HL-60 (cell line): ENCODE results near the gene ACOT13.

Experiments
- GABPA ChIP-seq: IDR thresholded peaks from 2 replicates; pipeline ENCODE4 v1.6.1; 2012; ENCODE audit warnings: low read depth
- POLR2AphosphoS5 ChIP-seq: IDR thresholded peaks from 2 replicates; pipeline ENCODE4 v1.6.1; 2012; ENCODE audit warnings: low read depth
- TF ChIP-seq, protein P1 (sequence below): IDR thresholded peaks from one replicate; pipeline ENCODE4 v1.5.1; 2011; ENCODE audit warnings: low read length, control low read depth, inconsistent platforms; ENCODE audit not compliant: insufficient read depth
- TF ChIP-seq, protein P2 (sequence below): IDR thresholded peaks from 2 replicates; pipeline ENCODE4 v1.6.1; 2012; ENCODE audit warnings: low read depth; ENCODE audit not compliant: insufficient replicate concordance

DNA sequence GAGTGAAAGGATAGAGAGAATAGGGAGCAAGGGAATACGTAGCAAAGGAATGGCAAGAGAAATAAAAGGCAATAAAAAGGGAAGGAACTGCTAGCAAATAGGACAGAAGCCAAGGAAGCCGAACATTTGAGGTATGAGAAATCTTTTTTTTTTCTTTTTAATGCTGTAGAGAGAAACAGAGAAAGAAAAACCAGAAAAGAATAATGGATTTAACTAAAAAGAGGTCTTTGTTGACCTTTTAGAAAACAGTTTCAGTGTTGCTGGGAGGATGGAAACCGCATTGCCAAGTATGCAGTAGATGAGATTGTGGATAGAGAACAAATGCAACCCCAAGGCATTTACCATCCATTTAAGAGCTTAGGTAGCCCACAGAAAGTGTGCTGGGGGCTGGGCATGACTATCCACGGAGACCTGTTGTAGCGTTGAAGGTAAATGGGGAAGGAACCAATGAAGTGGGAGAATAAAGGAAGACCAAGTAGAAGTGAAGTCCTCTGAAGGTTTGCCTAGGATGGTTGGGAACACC is 75.4 kb downstream of the ACOT13 start:
- TF ChIP-seq, protein P1, sequence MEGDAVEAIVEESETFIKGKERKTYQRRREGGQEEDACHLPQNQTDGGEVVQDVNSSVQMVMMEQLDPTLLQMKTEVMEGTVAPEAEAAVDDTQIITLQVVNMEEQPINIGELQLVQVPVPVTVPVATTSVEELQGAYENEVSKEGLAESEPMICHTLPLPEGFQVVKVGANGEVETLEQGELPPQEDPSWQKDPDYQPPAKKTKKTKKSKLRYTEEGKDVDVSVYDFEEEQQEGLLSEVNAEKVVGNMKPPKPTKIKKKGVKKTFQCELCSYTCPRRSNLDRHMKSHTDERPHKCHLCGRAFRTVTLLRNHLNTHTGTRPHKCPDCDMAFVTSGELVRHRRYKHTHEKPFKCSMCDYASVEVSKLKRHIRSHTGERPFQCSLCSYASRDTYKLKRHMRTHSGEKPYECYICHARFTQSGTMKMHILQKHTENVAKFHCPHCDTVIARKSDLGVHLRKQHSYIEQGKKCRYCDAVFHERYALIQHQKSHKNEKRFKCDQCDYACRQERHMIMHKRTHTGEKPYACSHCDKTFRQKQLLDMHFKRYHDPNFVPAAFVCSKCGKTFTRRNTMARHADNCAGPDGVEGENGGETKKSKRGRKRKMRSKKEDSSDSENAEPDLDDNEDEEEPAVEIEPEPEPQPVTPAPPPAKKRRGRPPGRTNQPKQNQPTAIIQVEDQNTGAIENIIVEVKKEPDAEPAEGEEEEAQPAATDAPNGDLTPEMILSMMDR: no peak
- no peak for TF ChIP-seq GABPA
- TF ChIP-seq POLR2AphosphoS5: no peak
- TF ChIP-seq, protein P2, sequence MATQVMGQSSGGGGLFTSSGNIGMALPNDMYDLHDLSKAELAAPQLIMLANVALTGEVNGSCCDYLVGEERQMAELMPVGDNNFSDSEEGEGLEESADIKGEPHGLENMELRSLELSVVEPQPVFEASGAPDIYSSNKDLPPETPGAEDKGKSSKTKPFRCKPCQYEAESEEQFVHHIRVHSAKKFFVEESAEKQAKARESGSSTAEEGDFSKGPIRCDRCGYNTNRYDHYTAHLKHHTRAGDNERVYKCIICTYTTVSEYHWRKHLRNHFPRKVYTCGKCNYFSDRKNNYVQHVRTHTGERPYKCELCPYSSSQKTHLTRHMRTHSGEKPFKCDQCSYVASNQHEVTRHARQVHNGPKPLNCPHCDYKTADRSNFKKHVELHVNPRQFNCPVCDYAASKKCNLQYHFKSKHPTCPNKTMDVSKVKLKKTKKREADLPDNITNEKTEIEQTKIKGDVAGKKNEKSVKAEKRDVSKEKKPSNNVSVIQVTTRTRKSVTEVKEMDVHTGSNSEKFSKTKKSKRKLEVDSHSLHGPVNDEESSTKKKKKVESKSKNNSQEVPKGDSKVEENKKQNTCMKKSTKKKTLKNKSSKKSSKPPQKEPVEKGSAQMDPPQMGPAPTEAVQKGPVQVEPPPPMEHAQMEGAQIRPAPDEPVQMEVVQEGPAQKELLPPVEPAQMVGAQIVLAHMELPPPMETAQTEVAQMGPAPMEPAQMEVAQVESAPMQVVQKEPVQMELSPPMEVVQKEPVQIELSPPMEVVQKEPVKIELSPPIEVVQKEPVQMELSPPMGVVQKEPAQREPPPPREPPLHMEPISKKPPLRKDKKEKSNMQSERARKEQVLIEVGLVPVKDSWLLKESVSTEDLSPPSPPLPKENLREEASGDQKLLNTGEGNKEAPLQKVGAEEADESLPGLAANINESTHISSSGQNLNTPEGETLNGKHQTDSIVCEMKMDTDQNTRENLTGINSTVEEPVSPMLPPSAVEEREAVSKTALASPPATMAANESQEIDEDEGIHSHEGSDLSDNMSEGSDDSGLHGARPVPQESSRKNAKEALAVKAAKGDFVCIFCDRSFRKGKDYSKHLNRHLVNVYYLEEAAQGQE: no peak
